SK-N-SH treated with all-trans-retinoic acid at 6 μM for 48 hours (cell line): ENCODE results near the gene ACTN4.

Experiments
- ARNTL ChIP-seq: fragments of 450-650 bp; formaldehyde crosslinking; IDR thresholded peaks from 2 replicates; pipeline ENCODE4 v1.5.0; 2020; ENCODE audit warnings: low read depth, mild to moderate bottlenecking, moderate library complexity, borderline replicate concordance
- BACH2 ChIP-seq: fragments of 250-450 bp; sonication (Bioruptor Pico); IDR thresholded peaks from 2 replicates; pipeline ENCODE4 v1.9.0; 2021; ENCODE audit warnings: mild to moderate bottlenecking, borderline replicate concordance
- CSDC2 ChIP-seq: fragments of 250-450 bp; sonication (Bioruptor Pico); IDR thresholded peaks from 2 replicates; pipeline ENCODE4 v1.5.0; 2020; ENCODE audit warnings: mild to moderate bottlenecking, moderate library complexity
- ESRRG ChIP-seq: fragments of 250-450 bp; sonication (Bioruptor Pico); IDR thresholded peaks from 2 replicates; pipeline ENCODE4 v1.6.1; 2021; ENCODE audit warnings: mild to moderate bottlenecking
- GLIS3 ChIP-seq: fragments of 250-450 bp; sonication (Bioruptor Pico); IDR thresholded peaks from 2 replicates; pipeline ENCODE4 v1.5.0; 2020; ENCODE audit warnings: mild to moderate bottlenecking, moderate library complexity
- PPARA ChIP-seq: fragments of 250-450 bp; sonication (Bioruptor Pico); IDR thresholded peaks from 2 replicates; pipeline ENCODE4 v1.5.0; 2020; ENCODE audit warnings: mild to moderate bottlenecking, borderline replicate concordance
- RARB ChIP-seq: fragments of 250-450 bp; sonication (Bioruptor Pico); IDR thresholded peaks from 2 replicates; pipeline ENCODE4 v1.8.0; 2021; ENCODE audit warnings: mild to moderate bottlenecking, moderate library complexity
- SNAI2 ChIP-seq: fragments of 250-450 bp; sonication (Bioruptor Pico); IDR thresholded peaks from 2 replicates; pipeline ENCODE4 v1.5.0; 2020; ENCODE audit warnings: mild to moderate bottlenecking, moderate library complexity
- TCF4 ChIP-seq: fragments of 250-450 bp; sonication (Bioruptor Pico); IDR thresholded peaks from 2 replicates; pipeline ENCODE4 v1.8.0; 2021; ENCODE audit warnings: mild to moderate bottlenecking, moderate library complexity, borderline replicate concordance
- ZC3H10 ChIP-seq: fragments of 250-450 bp; sonication (Bioruptor Pico); IDR thresholded peaks from 2 replicates; pipeline ENCODE4 v1.5.1; 2021; ENCODE audit warnings: mild to moderate bottlenecking, moderate library complexity
- TF ChIP-seq, protein P1 (sequence below): fragments of 250-450 bp; sonication (Bioruptor Pico); IDR thresholded peaks from 2 replicates; pipeline ENCODE4 v1.8.0; 2020; ENCODE audit warnings: mild to moderate bottlenecking, moderate library complexity, borderline replicate concordance
- TF ChIP-seq, protein P2 (sequence below): fragments of 250-450 bp; sonication (Bioruptor Pico); IDR thresholded peaks from 2 replicates; pipeline ENCODE4 v1.5.1; 2021; ENCODE audit warnings: mild to moderate bottlenecking, moderate library complexity
- TF ChIP-seq, protein P3 (sequence below): fragments of 250-450 bp; sonication (Bioruptor Pico); IDR thresholded peaks from 2 replicates; pipeline ENCODE4 v1.5.1; 2020; ENCODE audit warnings: low read depth, mild to moderate bottlenecking, moderate library complexity

DNA sequence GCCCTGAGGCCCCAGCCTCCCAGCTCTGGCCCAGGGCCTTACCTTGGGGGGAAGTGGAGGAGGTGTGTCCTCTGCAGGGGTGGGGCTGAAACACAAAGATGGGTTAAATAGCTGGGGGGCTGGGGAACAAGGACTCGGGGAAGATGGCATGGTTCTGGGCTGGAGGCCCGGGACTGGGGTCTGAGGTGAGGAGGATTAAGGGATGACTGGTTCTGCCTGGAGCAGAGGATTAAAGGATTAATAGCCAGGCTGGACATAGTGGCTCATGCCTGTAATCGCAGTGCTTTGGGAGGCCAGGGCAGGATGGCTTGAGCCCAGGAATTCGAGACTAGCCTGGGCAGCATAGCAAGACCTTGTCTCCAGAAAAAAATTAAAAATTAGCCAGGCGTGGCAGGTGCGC lies 41.3 kb upstream of the ACTN4 start:
- TF ChIP-seq SNAI2 (no peak), ZC3H10 (CRISPR knock-in tag) (no peak), BACH2 (CRISPR knock-in tag) (no peak), CSDC2 (CRISPR knock-in tag) (no peak), RARB (no peak), ARNTL (CRISPR knock-in tag) (no peak), PPARA (CRISPR knock-in tag) (no peak), TCF4 (CRISPR knock-in tag) (no peak), GLIS3 (CRISPR knock-in tag) (no peak), ESRRG (CRISPR knock-in tag) (no peak)
- TF ChIP-seq, protein P1, sequence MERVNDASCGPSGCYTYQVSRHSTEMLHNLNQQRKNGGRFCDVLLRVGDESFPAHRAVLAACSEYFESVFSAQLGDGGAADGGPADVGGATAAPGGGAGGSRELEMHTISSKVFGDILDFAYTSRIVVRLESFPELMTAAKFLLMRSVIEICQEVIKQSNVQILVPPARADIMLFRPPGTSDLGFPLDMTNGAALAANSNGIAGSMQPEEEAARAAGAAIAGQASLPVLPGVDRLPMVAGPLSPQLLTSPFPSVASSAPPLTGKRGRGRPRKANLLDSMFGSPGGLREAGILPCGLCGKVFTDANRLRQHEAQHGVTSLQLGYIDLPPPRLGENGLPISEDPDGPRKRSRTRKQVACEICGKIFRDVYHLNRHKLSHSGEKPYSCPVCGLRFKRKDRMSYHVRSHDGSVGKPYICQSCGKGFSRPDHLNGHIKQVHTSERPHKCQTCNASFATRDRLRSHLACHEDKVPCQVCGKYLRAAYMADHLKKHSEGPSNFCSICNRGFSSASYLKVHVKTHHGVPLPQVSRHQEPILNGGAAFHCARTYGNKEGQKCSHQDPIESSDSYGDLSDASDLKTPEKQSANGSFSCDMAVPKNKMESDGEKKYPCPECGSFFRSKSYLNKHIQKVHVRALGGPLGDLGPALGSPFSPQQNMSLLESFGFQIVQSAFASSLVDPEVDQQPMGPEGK (CRISPR knock-in tag) = no peak
- TF ChIP-seq, protein P2, sequence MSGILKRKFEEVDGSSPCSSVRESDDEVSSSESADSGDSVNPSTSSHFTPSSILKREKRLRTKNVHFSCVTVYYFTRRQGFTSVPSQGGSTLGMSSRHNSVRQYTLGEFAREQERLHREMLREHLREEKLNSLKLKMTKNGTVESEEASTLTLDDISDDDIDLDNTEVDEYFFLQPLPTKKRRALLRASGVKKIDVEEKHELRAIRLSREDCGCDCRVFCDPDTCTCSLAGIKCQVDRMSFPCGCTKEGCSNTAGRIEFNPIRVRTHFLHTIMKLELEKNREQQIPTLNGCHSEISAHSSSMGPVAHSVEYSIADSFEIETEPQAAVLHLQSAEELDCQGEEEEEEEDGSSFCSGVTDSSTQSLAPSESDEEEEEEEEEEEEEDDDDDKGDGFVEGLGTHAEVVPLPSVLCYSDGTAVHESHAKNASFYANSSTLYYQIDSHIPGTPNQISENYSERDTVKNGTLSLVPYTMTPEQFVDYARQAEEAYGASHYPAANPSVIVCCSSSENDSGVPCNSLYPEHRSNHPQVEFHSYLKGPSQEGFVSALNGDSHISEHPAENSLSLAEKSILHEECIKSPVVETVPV (CRISPR knock-in tag) = no peak
- TF ChIP-seq, protein P3, sequence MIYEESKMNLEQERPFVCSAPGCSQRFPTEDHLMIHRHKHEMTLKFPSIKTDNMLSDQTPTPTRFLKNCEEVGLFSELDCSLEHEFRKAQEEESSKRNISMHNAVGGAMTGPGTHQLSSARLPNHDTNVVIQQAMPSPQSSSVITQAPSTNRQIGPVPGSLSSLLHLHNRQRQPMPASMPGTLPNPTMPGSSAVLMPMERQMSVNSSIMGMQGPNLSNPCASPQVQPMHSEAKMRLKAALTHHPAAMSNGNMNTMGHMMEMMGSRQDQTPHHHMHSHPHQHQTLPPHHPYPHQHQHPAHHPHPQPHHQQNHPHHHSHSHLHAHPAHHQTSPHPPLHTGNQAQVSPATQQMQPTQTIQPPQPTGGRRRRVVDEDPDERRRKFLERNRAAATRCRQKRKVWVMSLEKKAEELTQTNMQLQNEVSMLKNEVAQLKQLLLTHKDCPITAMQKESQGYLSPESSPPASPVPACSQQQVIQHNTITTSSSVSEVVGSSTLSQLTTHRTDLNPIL (CRISPR knock-in tag) = no peak
